ENCODE results near the gene MRPL43. TPM values are rescaled to one million over a fixed set of nuclear protein-coding genes. Genes with fewer than 3 reads are reported as not detected.

Gene MRPL43
- total and polyA plus RNA-seq, 12 donors, result 43.8 to 123 (median 55.5) TPM

DNA sequence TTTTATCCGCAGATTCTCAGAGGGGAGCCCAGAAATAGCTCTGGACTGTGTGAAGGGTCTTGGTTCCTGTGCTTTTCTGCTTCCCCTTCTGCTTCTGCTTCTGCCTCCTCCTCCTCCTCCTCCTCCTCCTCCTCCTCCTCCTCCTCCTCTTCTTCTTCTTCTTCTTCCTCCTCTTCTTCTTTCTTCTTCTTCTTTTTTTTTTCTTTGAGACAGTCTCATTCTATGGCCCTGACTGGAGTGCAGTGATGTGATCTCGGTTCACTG is 32.1 kb upstream of the MRPL43 start:
- ATAC-seq (no peak), DNase-seq (no peak)
- Histone ChIP-seq H3K4me1 (peaks cover 0 to 20% (median 10%) of the 10 kb centered on the region in 9 donors), H3K9me3 (no peaks in the 10 kb centered on the region), H3K27me3 (peaks cover 0 to 29% (median 24%) of the 10 kb centered on the region in 7 donors), H3K36me3 (no peaks in the 10 kb centered on the region), H3K27ac (peak overlapping the region in 1 of 10 donors; percentile 58), H3K4me3 (no peak overlapping the region)
- intact Hi-C loops (cut with DNase I), result no loop called here
- TF ChIP-seq, protein P1, sequence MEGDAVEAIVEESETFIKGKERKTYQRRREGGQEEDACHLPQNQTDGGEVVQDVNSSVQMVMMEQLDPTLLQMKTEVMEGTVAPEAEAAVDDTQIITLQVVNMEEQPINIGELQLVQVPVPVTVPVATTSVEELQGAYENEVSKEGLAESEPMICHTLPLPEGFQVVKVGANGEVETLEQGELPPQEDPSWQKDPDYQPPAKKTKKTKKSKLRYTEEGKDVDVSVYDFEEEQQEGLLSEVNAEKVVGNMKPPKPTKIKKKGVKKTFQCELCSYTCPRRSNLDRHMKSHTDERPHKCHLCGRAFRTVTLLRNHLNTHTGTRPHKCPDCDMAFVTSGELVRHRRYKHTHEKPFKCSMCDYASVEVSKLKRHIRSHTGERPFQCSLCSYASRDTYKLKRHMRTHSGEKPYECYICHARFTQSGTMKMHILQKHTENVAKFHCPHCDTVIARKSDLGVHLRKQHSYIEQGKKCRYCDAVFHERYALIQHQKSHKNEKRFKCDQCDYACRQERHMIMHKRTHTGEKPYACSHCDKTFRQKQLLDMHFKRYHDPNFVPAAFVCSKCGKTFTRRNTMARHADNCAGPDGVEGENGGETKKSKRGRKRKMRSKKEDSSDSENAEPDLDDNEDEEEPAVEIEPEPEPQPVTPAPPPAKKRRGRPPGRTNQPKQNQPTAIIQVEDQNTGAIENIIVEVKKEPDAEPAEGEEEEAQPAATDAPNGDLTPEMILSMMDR (IDR thresholded peaks at IDR 0.05), result no peak
- 42 to 44% methylated on average over 2 of the region's 2 CpGs for WGBS, 2 donors

DNA sequence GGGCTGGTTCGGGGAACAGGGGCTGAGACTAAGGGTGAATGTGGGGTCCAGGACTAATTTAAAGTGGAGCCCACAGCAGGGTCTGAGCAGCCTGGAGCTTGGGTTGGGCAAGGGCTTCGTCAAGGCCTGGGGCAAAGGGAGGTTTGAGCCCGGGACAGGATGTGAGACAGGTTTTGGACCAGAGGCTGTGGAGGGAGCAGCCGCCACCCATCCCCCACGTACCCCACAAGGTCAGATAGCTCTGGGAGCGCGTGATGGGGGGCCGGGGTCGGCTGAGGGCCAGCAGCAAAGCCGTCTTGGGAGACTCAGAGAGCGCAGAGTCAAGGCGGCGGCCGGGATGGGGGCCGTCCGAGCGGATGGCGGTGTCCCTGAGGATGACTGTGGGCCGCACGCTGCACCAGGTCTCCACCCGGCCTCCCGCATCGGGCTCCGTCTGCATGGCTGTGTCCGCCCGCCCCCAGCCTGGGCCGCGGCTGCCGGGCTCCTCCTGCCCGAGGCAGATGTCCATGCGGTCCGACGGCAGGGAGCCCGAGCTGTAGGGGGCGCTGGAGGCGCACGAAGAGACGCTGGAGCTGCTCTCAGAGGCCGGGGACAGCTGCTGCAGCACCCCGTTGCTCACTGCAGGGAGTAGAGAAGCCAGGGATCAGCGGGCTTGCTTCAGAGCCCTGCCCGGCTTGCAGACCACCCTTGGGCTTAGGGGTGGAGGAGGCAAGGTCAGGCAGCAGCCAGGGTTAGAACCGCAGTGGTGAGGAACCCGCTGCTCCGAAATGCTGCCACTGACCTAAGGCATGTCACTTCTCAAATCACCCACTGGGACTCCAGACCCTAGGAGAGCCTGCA is 31.5 kb upstream of the MRPL43 start:
- Histone ChIP-seq H3K36me3 (no peaks in the 10 kb centered on the region), H3K9me3 (no peaks in the 10 kb centered on the region), H3K27me3 (peaks cover 0 to 29% (median 24%) of the 10 kb centered on the region in 7 donors), H3K4me1 (peaks cover 0 to 25% (median 10%) of the 10 kb centered on the region in 9 donors), H3K4me3 (peak overlapping the region in 2 of 10 donors; percentile 11 to 20), H3K27ac (peak overlapping the region in 4 of 10 donors; percentile 19 to 58 (median 43))
- DNase-seq, result peak; percentile 79 to 88
- intact Hi-C loops (cut with DNase I), result no loop called here
- TF ChIP-seq, protein P1 (IDR thresholded peaks at IDR 0.05), result peak; percentile 44 to 84 (median 73)
- 15% methylated on average over 45 of the region's 45 CpGs for WGBS, 2 donors
- ATAC-seq, result peak; percentile 66 to 79 (median 74)

DNA sequence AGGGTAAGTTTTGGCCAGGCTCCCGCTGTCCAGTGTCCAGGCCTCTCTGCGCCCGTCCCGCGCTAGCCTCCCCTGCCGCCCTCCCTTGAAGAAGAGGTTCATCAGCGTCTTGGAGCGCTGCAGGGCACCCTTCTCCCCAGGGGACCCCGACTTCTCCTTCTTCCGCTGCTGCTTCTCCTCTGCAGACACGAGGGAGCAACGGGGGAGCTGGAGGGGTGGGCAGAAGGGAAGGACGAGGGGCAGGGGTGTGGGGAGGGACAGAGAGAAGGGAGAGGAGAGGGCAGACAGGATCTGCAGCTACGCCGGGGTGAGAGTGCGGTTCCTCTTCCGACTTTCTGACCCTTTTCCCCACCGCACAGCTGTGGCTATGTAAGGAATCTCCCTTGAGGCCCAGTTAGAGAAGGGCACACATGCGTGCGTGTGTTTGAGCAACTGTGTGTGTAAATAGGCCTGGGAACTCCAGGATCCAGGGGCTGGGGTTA is 30.9 kb upstream of the MRPL43 start:
- Histone ChIP-seq H3K27me3 (peaks cover 0 to 29% (median 24%) of the 10 kb centered on the region in 7 donors), H3K27ac (peak overlapping the region in 3 of 10 donors; percentile 19 to 52 (median 34)), H3K4me3 (no peak overlapping the region), H3K36me3 (no peaks in the 10 kb centered on the region), H3K4me1 (peaks cover 2 to 31% (median 15%) of the 10 kb centered on the region in 9 donors), H3K9me3 (no peaks in the 10 kb centered on the region)
- no peak for DNase-seq
- WGBS, 2 donors, result 45 to 57% methylated on average over 20 of the region's 20 CpGs
- intact Hi-C loops (cut with DNase I), result no loop called here
- TF ChIP-seq, protein P1 (IDR thresholded peaks at IDR 0.05), result no peak
- peak in 3 of 8 donors; percentile 4 to 27 (median 10) for ATAC-seq

DNA sequence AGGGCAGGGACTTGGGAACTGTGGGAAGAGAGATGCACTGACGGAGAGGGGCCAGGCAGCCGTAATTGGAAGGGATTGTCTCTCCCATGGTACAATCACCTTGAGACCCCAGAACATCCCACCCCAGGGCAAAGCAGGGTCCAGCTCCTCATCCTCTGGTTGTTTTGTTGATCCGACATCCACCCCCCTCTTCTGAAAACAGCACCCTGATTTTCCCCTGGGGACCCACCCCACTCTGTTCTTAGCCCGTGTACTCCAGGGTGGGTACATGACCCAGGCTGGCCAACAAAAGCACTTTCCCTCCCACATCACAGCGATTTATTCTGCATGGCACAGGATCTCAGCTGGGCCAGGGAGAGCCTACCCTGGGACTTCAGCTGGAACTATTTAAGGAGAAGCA is 29.5 kb upstream of the MRPL43 start:
- ATAC-seq (no peak), DNase-seq (no peak)
- no peak overlapping the region for H3K4me3 ChIP-seq
- H3K27ac ChIP-seq, result no peak overlapping the region
- H3K36me3 ChIP-seq, result no peaks in the 10 kb centered on the region
- no peaks in the 10 kb centered on the region for H3K9me3 ChIP-seq
- peaks cover 0 to 29% (median 24%) of the 10 kb centered on the region in 7 donors for H3K27me3 ChIP-seq
- TF ChIP-seq, protein P1 (IDR thresholded peaks at IDR 0.05), result no peak
- intact Hi-C loops (cut with DNase I), result no loop called here
- 63 to 68% methylated on average over 5 of the region's 5 CpGs for WGBS, 2 donors
- peaks cover 7 to 43% (median 26%) of the 10 kb centered on the region in 9 donors for H3K4me1 ChIP-seq

Measured in heart right ventricle (tissue), 16 donors.